Astrocyte (in vitro differentiated cells and primary cell): ENCODE measurements around the gene SCAPER.

Experiments used
- CTCF ChIP-seq: IDR thresholded peaks from 2 replicates; pipeline ENCODE4 v1.5.1; 2011; ENCODE audit warnings: low read depth, mild to moderate bottlenecking, inconsistent platforms, low read length, moderate library complexity; ENCODE audit not compliant: insufficient read depth
- EZH2 ChIP-seq: IDR thresholded peaks from 2 replicates; pipeline ENCODE4 v1.6.1; 2012; ENCODE audit warnings: mild to moderate bottlenecking, low read length, inconsistent platforms; ENCODE audit not compliant: insufficient read depth

- TF ChIP-seq CTCF (no peak), EZH2 (peak; percentile 90)
Measured at GRCh38 chr15:76345880-76346668, 559.1 kb downstream of the SCAPER start.
